Loucy (cell line): ENCODE data around the gene GMPPB.

Experiments used
- H2AFZ ChIP-seq: fragments of 200-600 bp; sonication (generic); 2 replicates; pipeline ENCODE4 v1.6.0; 2016; ENCODE audit warnings: antibody characterized with exemption, mild to moderate bottlenecking, low read length, moderate library complexity
- H3F3A ChIP-seq: fragments of 200-600 bp; 2 replicates; pipeline ENCODE4 v1.6.0; 2016; ENCODE audit warnings: antibody characterized with exemption, low read depth, mild to moderate bottlenecking
- H3K27me3 ChIP-seq: fragments of 200-600 bp; sonication (generic); 2 replicates; pipeline ENCODE4 v1.6.1; 2014; ENCODE audit warnings: low read length, mild to moderate bottlenecking; ENCODE audit not compliant: insufficient read depth, poor library complexity, severe bottlenecking
- H3K36me3 ChIP-seq: fragments of 200-600 bp; sonication (generic); 2 replicates; pipeline ENCODE4 v1.6.1; 2016; ENCODE audit warnings: low read length; ENCODE audit not compliant: insufficient read depth
- H3K4me1 ChIP-seq: fragments of 200-600 bp; sonication (generic); 2 replicates; pipeline ENCODE4 v1.5.1; 2014; ENCODE audit warnings: low read length, mild to moderate bottlenecking; ENCODE audit not compliant: insufficient read depth, poor library complexity, severe bottlenecking
- H3K4me2 ChIP-seq: fragments of 200-600 bp; sonication (generic); 2 replicates; pipeline ENCODE4 v1.6.0; 2014; ENCODE audit warnings: antibody characterized with exemption, low read length, low read depth, mild to moderate bottlenecking; ENCODE audit not compliant: poor library complexity, severe bottlenecking
- H3K4me3 ChIP-seq: fragments of 200-600 bp; sonication (generic); 2 replicates; pipeline ENCODE4 v1.5.1; 2014; ENCODE audit warnings: low read length, mild to moderate bottlenecking, mixed read lengths; ENCODE audit not compliant: poor library complexity, severe bottlenecking
- H3K79me2 ChIP-seq: fragments of 200-600 bp; sonication (generic); 2 replicates; pipeline ENCODE4 v1.6.1; 2014; ENCODE audit warnings: low read length; ENCODE audit not compliant: insufficient read depth
- H3K9ac ChIP-seq: fragments of 200-600 bp; sonication (generic); 2 replicates; pipeline ENCODE4 v1.6.0; 2014; ENCODE audit warnings: mild to moderate bottlenecking, low read depth, low read length, moderate library complexity; ENCODE audit not compliant: poor library complexity, severe bottlenecking
- H3K9me2 ChIP-seq: fragments of 200-600 bp; sonication (generic); replicated peaks from 2 replicates; pipeline ENCODE4 v1.6.1; 2016; ENCODE audit warnings: low read depth, low read length, mixed read lengths
- H3K9me3 ChIP-seq: fragments of 200-600 bp; sonication (generic); 2 replicates; pipeline ENCODE4 v1.6.1; 2014; ENCODE audit warnings: mild to moderate bottlenecking, antibody characterized with exemption, low read length, low read depth; ENCODE audit not compliant: insufficient read depth
- H4K20me1 ChIP-seq: fragments of 200-600 bp; sonication (generic); 2 replicates; pipeline ENCODE4 v1.6.0; 2014; ENCODE audit warnings: antibody characterized with exemption, low read length, mild to moderate bottlenecking; ENCODE audit not compliant: insufficient read depth, poor library complexity, severe bottlenecking
- EZH2phosphoT487 ChIP-seq: fragments of 200-600 bp; IDR thresholded peaks from 2 replicates; pipeline ENCODE4 v1.6.1; 2018; ENCODE audit warnings: antibody characterized with exemption, mild to moderate bottlenecking, moderate library complexity, borderline replicate concordance
- TF ChIP-seq, protein P1 (sequence below): fragments of 200-600 bp; sonication (generic); conservative IDR thresholded peaks from 2 replicates; pipeline ENCODE4 v1.5.1; 2014; ENCODE audit warnings: mild to moderate bottlenecking, antibody characterized with exemption, low read length

The GMPPB gene

DNA sequence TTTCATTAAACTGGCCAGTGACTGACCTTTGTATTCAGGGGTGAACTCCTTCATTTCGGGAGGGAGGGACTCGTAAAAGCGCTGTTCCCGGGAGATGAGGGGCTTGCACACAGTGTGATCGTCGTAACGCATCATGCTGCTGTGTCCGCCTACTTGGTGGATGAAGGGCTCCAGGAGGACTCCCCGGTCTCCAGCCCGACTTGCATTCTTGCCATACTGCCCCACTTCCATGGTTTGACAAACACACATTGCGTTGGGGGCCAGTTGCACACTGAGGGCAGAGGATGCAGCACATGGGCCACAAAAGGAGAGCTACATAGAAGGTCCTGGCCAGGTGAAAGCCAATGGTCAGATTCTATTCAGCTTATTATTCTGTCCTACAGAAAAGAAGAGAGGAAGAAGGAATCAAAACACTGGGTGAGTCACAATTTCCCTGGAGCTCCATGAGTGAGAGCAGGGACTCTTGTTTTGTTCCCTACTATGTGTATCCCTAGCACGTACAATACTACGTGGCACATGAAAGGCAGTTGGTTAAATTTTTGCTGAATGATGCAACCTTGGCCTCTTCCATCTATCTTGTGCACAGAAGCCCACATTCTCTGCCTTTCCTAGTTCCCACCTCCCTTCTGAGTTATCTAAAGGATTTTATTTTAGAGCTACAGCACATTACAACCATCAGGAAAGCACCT is 24.2 kb upstream of the GMPPB start:
- H3K9me2 ChIP-seq, result no peaks in the 10 kb centered on the region
- no peak overlapping the region for H3K4me2 ChIP-seq
- no peaks in the 10 kb centered on the region for H3K4me1 ChIP-seq
- H3K4me3 ChIP-seq, result no peak overlapping the region
- peaks cover 28% of the 10 kb centered on the region; the same call in 1 of the 2 replicates for H3K36me3 ChIP-seq
- no peaks in the 10 kb centered on the region for H3K27me3 ChIP-seq
- TF ChIP-seq, protein P1, sequence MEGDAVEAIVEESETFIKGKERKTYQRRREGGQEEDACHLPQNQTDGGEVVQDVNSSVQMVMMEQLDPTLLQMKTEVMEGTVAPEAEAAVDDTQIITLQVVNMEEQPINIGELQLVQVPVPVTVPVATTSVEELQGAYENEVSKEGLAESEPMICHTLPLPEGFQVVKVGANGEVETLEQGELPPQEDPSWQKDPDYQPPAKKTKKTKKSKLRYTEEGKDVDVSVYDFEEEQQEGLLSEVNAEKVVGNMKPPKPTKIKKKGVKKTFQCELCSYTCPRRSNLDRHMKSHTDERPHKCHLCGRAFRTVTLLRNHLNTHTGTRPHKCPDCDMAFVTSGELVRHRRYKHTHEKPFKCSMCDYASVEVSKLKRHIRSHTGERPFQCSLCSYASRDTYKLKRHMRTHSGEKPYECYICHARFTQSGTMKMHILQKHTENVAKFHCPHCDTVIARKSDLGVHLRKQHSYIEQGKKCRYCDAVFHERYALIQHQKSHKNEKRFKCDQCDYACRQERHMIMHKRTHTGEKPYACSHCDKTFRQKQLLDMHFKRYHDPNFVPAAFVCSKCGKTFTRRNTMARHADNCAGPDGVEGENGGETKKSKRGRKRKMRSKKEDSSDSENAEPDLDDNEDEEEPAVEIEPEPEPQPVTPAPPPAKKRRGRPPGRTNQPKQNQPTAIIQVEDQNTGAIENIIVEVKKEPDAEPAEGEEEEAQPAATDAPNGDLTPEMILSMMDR, result no peak
- TF ChIP-seq EZH2phosphoT487, result no peak
- no peaks in the 10 kb centered on the region for H4K20me1 ChIP-seq
- no peaks in the 10 kb centered on the region for H3F3A ChIP-seq
- no peak overlapping the region for H2AFZ ChIP-seq
- no peaks in the 10 kb centered on the region for H3K9me3 ChIP-seq
- H3K9ac ChIP-seq, result no peak overlapping the region
- H3K79me2 ChIP-seq, result peaks cover 8% of the 10 kb centered on the region; the same call in 1 of the 2 replicates

DNA sequence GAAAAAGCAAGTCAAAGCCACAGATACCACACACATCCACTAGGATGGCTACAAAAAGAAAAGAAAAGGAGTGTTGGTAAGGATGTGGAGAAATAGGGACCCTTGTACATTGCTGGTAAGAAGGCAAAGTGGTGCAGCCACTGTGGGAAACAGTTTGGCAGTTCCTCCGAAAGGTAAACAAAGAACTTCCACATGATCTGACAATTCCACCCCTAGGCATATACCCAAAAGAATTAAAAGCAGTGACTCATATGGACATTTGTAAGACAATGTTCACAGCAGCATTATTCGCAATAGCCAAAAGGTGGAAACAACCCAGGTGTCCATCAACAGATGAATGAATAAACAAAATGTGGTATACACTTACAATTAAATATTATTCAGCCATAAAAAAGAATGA is 22.2 kb upstream of the GMPPB start:
- H3K9me2 ChIP-seq, result no peaks in the 10 kb centered on the region
- H3K4me2 ChIP-seq, result no peak overlapping the region
- no peaks in the 10 kb centered on the region for H4K20me1 ChIP-seq
- H2AFZ ChIP-seq, result no peak overlapping the region
- H3F3A ChIP-seq, result no peaks in the 10 kb centered on the region
- H3K4me1 ChIP-seq, result no peaks in the 10 kb centered on the region
- no peaks in the 10 kb centered on the region for H3K9me3 ChIP-seq
- H3K36me3 ChIP-seq, result peaks cover 28% of the 10 kb centered on the region; the same call in 1 of the 2 replicates
- H3K9ac ChIP-seq, result no peak overlapping the region
- TF ChIP-seq, protein P1, result no peak
- no peak for TF ChIP-seq EZH2phosphoT487
- no peaks in the 10 kb centered on the region for H3K27me3 ChIP-seq
- no peak overlapping the region for H3K4me3 ChIP-seq
- H3K79me2 ChIP-seq, result peaks cover 3% of the 10 kb centered on the region; the same call in 1 of the 2 replicates

DNA sequence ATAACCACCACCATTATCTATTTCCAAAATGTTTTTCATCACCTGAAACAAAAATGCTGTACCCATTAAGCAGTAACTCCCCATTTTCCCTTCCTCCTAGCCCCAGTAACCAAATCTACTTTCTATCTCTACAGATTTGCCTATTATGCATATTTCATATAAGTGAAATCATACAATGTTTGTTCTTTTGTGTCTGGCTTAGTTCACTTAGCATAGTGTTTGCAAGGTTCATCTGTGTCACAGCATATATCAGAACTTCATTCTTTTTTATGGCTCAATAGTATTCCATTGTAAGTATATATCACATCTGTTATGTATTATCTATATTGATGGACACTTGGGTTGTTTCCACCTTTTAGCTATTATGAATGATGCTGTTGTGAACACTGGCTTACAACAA is 16.7 kb upstream of the GMPPB start:
- TF ChIP-seq, protein P1, result no peak
- TF ChIP-seq EZH2phosphoT487, result no peak
- H3K9me2 ChIP-seq, result no peaks in the 10 kb centered on the region
- no peaks in the 10 kb centered on the region for H3K9me3 ChIP-seq
- no peaks in the 10 kb centered on the region for H4K20me1 ChIP-seq
- no peak overlapping the region for H3K4me3 ChIP-seq
- no peak overlapping the region for H2AFZ ChIP-seq
- H3K4me1 ChIP-seq, result no peaks in the 10 kb centered on the region
- no peak overlapping the region for H3K9ac ChIP-seq
- H3K36me3 ChIP-seq, result peaks cover 35% of the 10 kb centered on the region; the same call in 1 of the 2 replicates
- H3K79me2 ChIP-seq, result no peaks in the 10 kb centered on the region
- no peaks in the 10 kb centered on the region for H3K27me3 ChIP-seq
- H3F3A ChIP-seq, result no peaks in the 10 kb centered on the region
- no peak overlapping the region for H3K4me2 ChIP-seq
